Parathyroid adenoma (tissue), 2 donors: Measurements from ENCODE around the gene NCKAP5.

ENCODE experiments used
- H2AFZ ChIP-seq: fragments of 300-600 bp; sonication (generic); one replicate; pipeline ENCODE4 v1.7.0; 2017; ENCODE audit warnings: antibody characterized with exemption, mild to moderate bottlenecking
- H3K27ac ChIP-seq: fragments of 300-600 bp; sonication (generic); one replicate; pipeline ENCODE4 v1.7.0; 2017
- H3K27me3 ChIP-seq: fragments of 300-600 bp; sonication (generic); one replicate; pipeline ENCODE4 v1.7.0; 2017; ENCODE audit warnings: low read length; ENCODE audit not compliant: control insufficient read depth, insufficient read depth
- H3K36me3 ChIP-seq: fragments of 300-600 bp; sonication (generic); one replicate; pipeline ENCODE4 v1.7.0; 2017; ENCODE audit warnings: low read length; ENCODE audit not compliant: control insufficient read depth, insufficient read depth
- H3K4me1 ChIP-seq: fragments of 300-600 bp; sonication (generic); one replicate; pipeline ENCODE4 v1.7.0; 2017; ENCODE audit warnings: control low read depth
- H3K4me2 ChIP-seq: fragments of 300-600 bp; sonication (generic); one replicate; pipeline ENCODE4 v1.7.0; 2017; ENCODE audit warnings: low read length
- H3K4me3 ChIP-seq: fragments of 300-600 bp; sonication (generic); one replicate; pipeline ENCODE4 v1.7.0; 2017; ENCODE audit warnings: low read depth, low read length
- H3K79me2 ChIP-seq: fragments of 300-600 bp; sonication (generic); one replicate; pipeline ENCODE4 v1.7.0; 2017; ENCODE audit warnings: control low read depth
- H3K9ac ChIP-seq: fragments of 300-600 bp; sonication (generic); one replicate; pipeline ENCODE4 v1.7.0; 2017; ENCODE audit warnings: mild to moderate bottlenecking
- H3K9me3 ChIP-seq: fragments of 300-600 bp; sonication (generic); one replicate; pipeline ENCODE4 v1.7.0; 2017; ENCODE audit warnings: low read length; ENCODE audit not compliant: control insufficient read depth
- CTCF ChIP-seq: fragments of 300-600 bp; sonication (generic); IDR thresholded peaks from one replicate; pipeline ENCODE4 v1.7.0; 2017; ENCODE audit warnings: antibody characterized with exemption, mild to moderate bottlenecking
- donor health status: primary hyperparathyroidism.

The NCKAP5 gene

DNA sequence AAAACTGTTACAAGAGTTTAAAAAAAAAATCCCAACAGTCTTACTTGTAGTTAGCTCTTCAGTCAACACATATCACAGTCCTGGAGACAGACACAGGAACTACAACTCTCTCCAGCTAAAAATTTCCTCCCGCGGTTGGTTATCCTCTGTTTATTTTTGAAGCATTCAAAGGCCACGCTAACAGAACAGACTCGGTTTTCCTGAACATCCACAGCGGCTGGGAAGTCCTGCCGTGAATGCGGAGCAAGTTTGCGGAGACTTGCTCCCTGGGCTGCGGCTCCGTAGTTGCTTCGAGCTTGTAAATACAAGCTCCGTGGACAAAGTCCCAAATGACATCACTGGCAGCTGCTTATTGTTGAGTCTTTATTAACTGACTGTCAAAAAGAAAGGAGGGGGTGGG, at the start of gene NCKAP5:
TSS of gene NCKAP5 (minus strand) at position 292 of the 400 bp plus-strand sequence. CDS start 50,937 bp downstream, outside the sequence.
- Histone ChIP-seq H3K79me2 (no peaks in the 10 kb centered on the region), H3K27me3 (no peaks in the 10 kb centered on the region), H2AFZ (peak within 1 kb of the TSS; percentile 4), H3K9ac (no peak within 1 kb of the TSS), H3K4me1 (no peaks in the 10 kb centered on the region), H3K36me3 (no peaks in the 10 kb centered on the region), H3K9me3 (no peaks in the 10 kb centered on the region), H3K4me2 (no peak within 1 kb of the TSS), H3K27ac (no peak within 1 kb of the TSS), H3K4me3 (no peak within 1 kb of the TSS)
- TF ChIP-seq CTCF, result no peak

DNA sequence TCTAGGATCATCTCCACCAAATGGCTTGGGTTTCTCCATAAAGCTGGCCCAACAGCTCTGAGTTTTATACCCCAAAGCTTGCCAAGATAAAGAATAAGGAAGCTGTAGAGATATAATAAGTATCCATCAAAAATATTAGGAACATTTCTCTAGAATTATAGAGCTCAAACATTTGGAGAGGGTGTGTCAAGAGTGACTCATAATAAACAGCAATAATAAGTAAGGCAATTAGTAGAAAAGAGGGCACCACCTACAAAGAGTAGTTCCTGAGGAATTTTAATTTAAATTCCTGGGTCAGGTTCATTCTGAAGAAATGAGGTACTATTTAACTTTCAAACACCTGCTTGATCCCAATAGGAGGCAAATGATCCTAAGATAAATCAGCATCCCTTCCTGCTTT, 41.4 kb upstream of the NCKAP5 start:
- H3K4me1 ChIP-seq, result no peaks in the 10 kb centered on the region
- no peak overlapping the region for H3K27ac ChIP-seq
- no peaks in the 10 kb centered on the region for H3K36me3 ChIP-seq
- no peaks in the 10 kb centered on the region for H3K79me2 ChIP-seq
- no peaks in the 10 kb centered on the region for H3K27me3 ChIP-seq
- H3K4me3 ChIP-seq, result no peak overlapping the region
- no peak overlapping the region for H3K4me2 ChIP-seq
- H3K9ac ChIP-seq, result no peak overlapping the region
- H3K9me3 ChIP-seq, result no peaks in the 10 kb centered on the region
- no peak for TF ChIP-seq CTCF
- H2AFZ ChIP-seq, result no peak overlapping the region

- Histone ChIP-seq H3K9ac (no peak overlapping the region), H2AFZ (no peak overlapping the region), H3K9me3 (no peaks in the 10 kb centered on the region), H3K4me1 (no peaks in the 10 kb centered on the region), H3K4me2 (no peak overlapping the region), H3K27me3 (no peaks in the 10 kb centered on the region), H3K79me2 (no peaks in the 10 kb centered on the region), H3K4me3 (no peak overlapping the region), H3K27ac (no peak overlapping the region), H3K36me3 (no peaks in the 10 kb centered on the region)
- no peak for TF ChIP-seq CTCF
These were observed 40.0 kb upstream of the NCKAP5 start for GRCh38 chr2:133608291-133608690.

DNA sequence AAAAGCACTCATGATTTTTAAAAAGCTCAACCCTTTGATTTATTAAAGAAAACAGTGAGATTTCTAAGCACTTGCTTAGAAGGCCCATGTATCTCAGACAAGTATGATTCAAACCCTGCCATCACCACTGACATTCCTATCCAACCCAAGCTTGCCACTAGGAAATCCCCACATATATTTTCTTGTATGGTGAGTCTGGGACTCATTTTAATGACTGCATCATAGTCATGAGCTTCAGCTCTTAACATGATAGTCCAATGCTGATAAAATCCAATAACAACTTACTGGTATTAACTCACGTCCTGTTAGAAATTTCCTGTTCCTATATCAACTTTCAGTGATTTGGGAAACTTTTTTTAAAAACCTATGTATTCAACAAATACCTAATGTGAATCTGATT, 39.4 kb upstream of the NCKAP5 start:
- H2AFZ ChIP-seq, result no peak overlapping the region
- H3K4me1 ChIP-seq, result no peaks in the 10 kb centered on the region
- no peak overlapping the region for H3K9ac ChIP-seq
- H3K79me2 ChIP-seq, result no peaks in the 10 kb centered on the region
- H3K27ac ChIP-seq, result no peak overlapping the region
- no peak overlapping the region for H3K4me3 ChIP-seq
- H3K27me3 ChIP-seq, result no peaks in the 10 kb centered on the region
- TF ChIP-seq CTCF, result no peak
- no peaks in the 10 kb centered on the region for H3K9me3 ChIP-seq
- no peak overlapping the region for H3K4me2 ChIP-seq
- no peaks in the 10 kb centered on the region for H3K36me3 ChIP-seq

GRCh38 chr2:133606616-133607015, 38.4 kb upstream of the NCKAP5 start:
- Histone ChIP-seq H3K36me3 (no peaks in the 10 kb centered on the region), H3K4me1 (no peaks in the 10 kb centered on the region), H3K79me2 (no peaks in the 10 kb centered on the region), H3K27me3 (no peaks in the 10 kb centered on the region), H3K4me2 (no peak overlapping the region), H3K4me3 (no peak overlapping the region), H3K27ac (no peak overlapping the region), H3K9ac (no peak overlapping the region), H2AFZ (no peak overlapping the region), H3K9me3 (no peaks in the 10 kb centered on the region)
- TF ChIP-seq CTCF, result no peak
